Mammary epithelial cell (primary cell): ENCODE data around the gene LONRF2.

Experiments used
- CTCF ChIP-seq, 2 donors: IDR thresholded peaks in 1 of 2; conservative IDR thresholded peaks in 1 of 2; 2 replicates each; pipeline ENCODE4 v1.5.1; 2011 to 2012; ENCODE audit warnings: inconsistent platforms in 2 of 2, low read length in 2 of 2, mild to moderate bottlenecking in 2 of 2, control low read depth in 1 of 2, low read depth in 1 of 2; ENCODE audit not compliant: insufficient read depth in 1 of 2; ENCODE audit errors: extremely low read depth in 1 of 2
- EZH2 ChIP-seq: IDR thresholded peaks from 2 replicates; pipeline ENCODE4 v1.6.1; 2012; ENCODE audit warnings: low read length, inconsistent platforms, borderline replicate concordance

- TF ChIP-seq CTCF (conservative IDR thresholded peaks at IDR 0.05 in 1 of 2, IDR thresholded peaks at IDR 0.05 in 1 of 2; ENCODE audit: extremely low read depth in 1 of 2, insufficient read depth in 1 of 2, low read depth in 1 of 2, low read length in 2 of 2) = no peak
- TF ChIP-seq EZH2 = no peak
Observed at GRCh38 chr2:100267751-100268150, 54.5 kb downstream of the LONRF2 start.
